PFSK-1 (cell line): Measurements from ENCODE around the gene SND1.

Experiments used
- FOXP2 ChIP-seq: optimal IDR thresholded peaks from 2 replicates; pipeline ENCODE3; 2011; ENCODE audit warnings: borderline replicate concordance, control low read depth, inconsistent platforms; ENCODE audit not compliant: insufficient read depth; ENCODE audit errors: extremely low read length, extremely low read depth
- POLR2AphosphoS5 ChIP-seq: IDR thresholded peaks from 2 replicates; pipeline ENCODE4 v1.6.1; 2012; ENCODE audit warnings: low read depth, mild to moderate bottlenecking, control low read depth, low read length, moderate library complexity
- SIN3A ChIP-seq: IDR thresholded peaks from 2 replicates; pipeline ENCODE4 v1.6.1; 2012; ENCODE audit warnings: mild to moderate bottlenecking, low read length, moderate library complexity, borderline replicate concordance; ENCODE audit not compliant: insufficient read depth
- TAF1 ChIP-seq: IDR thresholded peaks from 2 replicates; pipeline ENCODE4 v1.6.1; 2012; ENCODE audit warnings: low read length, control low read depth, borderline replicate concordance; ENCODE audit not compliant: insufficient read depth
- TF ChIP-seq, protein P1 (sequence below), 2 experiments: IDR thresholded peaks; 2 replicates each; pipeline versions ENCODE4 v1.6.1 to v1.8.0; 2011 to 2012; ENCODE audit warnings: low read depth in 2 of 2, low read length in 2 of 2, control low read depth in 1 of 2, inconsistent platforms in 1 of 2, mild to moderate bottlenecking in 1 of 2, moderate library complexity in 1 of 2; ENCODE audit not compliant: insufficient read depth in 1 of 2

The SND1 gene

DNA sequence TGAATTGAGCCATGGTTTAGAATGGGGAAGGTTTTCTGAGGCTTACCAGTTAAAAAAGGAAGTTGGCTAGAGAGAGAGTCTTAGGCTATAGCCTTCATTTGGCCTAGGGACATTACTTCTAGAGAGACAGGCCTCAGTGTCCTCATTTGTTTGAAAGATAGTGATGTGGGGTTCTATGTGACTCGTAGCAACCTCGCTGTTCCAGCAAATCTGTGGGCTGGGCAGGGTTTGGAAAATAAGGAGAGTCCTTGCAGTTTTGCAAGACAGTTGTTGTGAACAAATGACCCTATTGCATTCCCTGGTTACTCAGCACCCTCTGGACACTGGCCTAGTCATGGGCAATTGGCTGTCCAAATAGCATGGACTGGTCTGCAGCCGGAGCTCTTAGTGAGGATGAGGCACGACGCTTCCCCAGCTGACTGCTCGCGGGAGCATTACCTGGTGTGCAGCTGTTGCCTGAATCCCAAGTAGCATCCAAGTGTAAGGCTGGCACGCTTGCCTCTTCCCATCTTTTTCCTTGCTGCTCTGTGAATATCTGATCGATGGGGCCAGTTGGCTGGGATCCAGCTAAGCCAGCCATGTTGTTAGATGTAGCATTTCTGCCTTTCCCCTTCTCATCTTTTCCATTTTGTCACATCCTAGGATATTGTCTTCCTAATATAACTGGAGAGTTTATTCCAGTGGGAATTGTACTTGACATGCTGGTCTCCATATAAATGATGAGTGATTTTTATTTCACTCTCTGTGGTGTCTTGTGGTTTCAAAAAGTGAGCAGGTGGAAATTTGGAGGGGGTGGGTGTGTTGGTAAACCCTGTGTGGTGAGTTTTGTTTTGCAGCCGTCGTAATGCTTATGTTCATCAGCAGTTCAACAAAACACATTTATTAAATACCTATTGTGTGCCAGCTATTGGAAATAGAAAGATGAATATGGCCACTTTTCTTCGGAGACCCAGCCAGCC, 99.8 kb downstream of the SND1 start:
- TF ChIP-seq FOXP2 (no peak), TAF1 (no peak), SIN3A (no peak), POLR2AphosphoS5 (no peak)
- TF ChIP-seq, protein P1, sequence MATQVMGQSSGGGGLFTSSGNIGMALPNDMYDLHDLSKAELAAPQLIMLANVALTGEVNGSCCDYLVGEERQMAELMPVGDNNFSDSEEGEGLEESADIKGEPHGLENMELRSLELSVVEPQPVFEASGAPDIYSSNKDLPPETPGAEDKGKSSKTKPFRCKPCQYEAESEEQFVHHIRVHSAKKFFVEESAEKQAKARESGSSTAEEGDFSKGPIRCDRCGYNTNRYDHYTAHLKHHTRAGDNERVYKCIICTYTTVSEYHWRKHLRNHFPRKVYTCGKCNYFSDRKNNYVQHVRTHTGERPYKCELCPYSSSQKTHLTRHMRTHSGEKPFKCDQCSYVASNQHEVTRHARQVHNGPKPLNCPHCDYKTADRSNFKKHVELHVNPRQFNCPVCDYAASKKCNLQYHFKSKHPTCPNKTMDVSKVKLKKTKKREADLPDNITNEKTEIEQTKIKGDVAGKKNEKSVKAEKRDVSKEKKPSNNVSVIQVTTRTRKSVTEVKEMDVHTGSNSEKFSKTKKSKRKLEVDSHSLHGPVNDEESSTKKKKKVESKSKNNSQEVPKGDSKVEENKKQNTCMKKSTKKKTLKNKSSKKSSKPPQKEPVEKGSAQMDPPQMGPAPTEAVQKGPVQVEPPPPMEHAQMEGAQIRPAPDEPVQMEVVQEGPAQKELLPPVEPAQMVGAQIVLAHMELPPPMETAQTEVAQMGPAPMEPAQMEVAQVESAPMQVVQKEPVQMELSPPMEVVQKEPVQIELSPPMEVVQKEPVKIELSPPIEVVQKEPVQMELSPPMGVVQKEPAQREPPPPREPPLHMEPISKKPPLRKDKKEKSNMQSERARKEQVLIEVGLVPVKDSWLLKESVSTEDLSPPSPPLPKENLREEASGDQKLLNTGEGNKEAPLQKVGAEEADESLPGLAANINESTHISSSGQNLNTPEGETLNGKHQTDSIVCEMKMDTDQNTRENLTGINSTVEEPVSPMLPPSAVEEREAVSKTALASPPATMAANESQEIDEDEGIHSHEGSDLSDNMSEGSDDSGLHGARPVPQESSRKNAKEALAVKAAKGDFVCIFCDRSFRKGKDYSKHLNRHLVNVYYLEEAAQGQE (IDR thresholded peaks at IDR 0.05; ENCODE audit: insufficient read depth in 1 of 2, low read depth in 2 of 2, low read length in 2 of 2): no peak

DNA sequence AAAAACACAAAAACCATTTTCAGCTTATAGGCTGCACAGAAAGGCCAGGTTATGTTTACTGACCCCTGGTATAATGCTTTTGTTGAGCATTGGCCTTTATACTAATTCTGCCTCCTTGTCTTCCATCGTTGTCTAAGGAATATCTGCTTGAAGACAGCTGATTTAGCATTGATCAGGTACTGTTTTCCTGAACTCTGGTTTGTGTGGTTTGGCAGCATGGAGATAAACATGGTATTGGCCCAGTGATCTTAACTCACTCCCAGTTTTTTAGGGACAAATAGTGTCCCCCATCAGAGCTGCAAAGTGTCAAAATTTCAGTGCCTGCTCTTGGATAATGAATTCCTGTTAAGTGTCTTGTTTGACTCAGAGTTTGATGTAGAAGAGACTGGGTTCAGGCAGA, 100.8 kb downstream of the SND1 start:
- no peak for TF ChIP-seq TAF1
- TF ChIP-seq SIN3A: no peak
- TF ChIP-seq POLR2AphosphoS5: no peak
- TF ChIP-seq, protein P1 (IDR thresholded peaks at IDR 0.05; ENCODE audit: insufficient read depth in 1 of 2, low read depth in 2 of 2, low read length in 2 of 2): no peak
- no peak for TF ChIP-seq FOXP2

DNA sequence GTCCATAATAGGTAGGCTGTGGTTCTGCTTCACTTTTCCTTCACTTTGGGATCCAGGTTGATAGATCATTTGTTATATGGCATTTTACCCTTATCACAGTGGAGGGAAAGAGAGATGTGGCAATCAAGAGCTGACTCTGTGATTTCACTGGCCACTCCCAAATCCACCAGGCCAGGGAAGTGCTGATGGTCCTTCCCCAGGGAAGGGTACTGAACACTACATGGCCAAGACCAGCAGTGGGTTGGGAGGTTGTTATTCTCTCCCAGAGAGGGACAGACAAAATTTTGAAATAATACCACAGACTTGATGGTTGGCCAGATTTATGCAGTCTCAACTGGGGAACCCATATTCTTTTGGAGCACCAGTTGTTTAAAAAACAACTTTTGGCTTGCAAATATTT, 102.5 kb downstream of the SND1 start:
- TF ChIP-seq, protein P1 (IDR thresholded peaks at IDR 0.05; ENCODE audit: insufficient read depth in 1 of 2, low read depth in 2 of 2, low read length in 2 of 2): no peak
- TF ChIP-seq SIN3A: no peak
- TF ChIP-seq FOXP2: no peak
- TF ChIP-seq TAF1: no peak
- TF ChIP-seq POLR2AphosphoS5: no peak

DNA sequence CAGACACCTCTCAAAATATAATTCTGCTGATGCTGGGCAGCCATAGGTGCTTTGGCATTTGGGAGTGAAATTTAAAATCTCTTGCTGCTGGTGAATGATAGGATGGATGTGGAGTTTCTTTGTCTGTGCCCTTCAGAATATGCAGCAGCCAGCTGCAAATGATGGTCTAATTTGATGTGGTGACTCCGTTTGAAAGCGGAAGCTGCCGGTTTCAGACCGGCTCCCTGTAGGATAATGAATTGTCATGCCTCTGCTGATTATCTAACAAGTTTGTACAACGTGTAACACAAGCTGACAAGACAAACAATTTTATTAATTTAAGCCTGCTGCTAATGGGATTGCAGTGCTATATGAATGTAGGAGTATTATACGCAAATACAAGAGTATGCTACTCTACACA, 103.5 kb downstream of the SND1 start:
- TF ChIP-seq TAF1 (no peak), POLR2AphosphoS5 (no peak), SIN3A (no peak), FOXP2 (no peak)
- TF ChIP-seq, protein P1 (IDR thresholded peaks at IDR 0.05; ENCODE audit: insufficient read depth in 1 of 2, low read depth in 2 of 2, low read length in 2 of 2): no peak

DNA sequence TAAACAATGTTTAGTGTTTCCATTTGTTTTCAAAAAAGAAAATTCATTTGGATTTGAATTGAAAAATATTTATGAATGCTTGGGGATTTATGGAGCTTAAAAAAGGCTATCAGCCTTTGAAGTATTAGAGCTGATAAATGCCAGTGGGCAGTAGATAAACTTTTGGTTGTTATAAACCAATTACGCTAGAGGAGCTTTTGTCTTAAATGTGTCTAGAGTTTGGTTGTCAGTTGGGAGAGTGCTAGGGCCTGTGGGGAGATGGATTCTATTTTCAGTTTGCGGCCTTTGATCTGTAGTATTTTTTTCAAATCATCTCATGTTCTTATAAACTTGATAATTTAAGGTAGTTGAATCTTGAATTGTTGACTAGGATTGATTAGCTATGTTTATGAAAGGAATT, 104.0 kb downstream of the SND1 start:
- TF ChIP-seq SIN3A (no peak), TAF1 (no peak), POLR2AphosphoS5 (no peak), FOXP2 (no peak)
- TF ChIP-seq, protein P1 (IDR thresholded peaks at IDR 0.05; ENCODE audit: insufficient read depth in 1 of 2, low read depth in 2 of 2, low read length in 2 of 2): no peak
